Mesothelial cell of epicardium (in vitro differentiated cells): ENCODE data around the gene MT1HL1. TPM values are rescaled to one million over a fixed set of nuclear protein-coding genes. Genes with fewer than 3 reads are reported as not detected.

Experiments used
- DNase-seq, 2 experiments: peaks; one replicate each; pipeline ENCODE4 v3.0.0; 2021; ENCODE audit warnings: low spot score in 2 of 2; ENCODE audit not compliant: unreplicated experiment in 2 of 2
- H3K27ac Mint-ChIP-seq: 2 replicates; pipeline ENCODE4 v1.8.0; 2021; ENCODE audit warnings: mixed read lengths
- H3K27me3 Mint-ChIP-seq: 2 replicates; pipeline ENCODE4 v1.8.0; 2021; ENCODE audit warnings: low read depth, mixed read lengths
- H3K36me3 Mint-ChIP-seq: 2 replicates; pipeline ENCODE4 v1.8.0; 2021; ENCODE audit warnings: mixed read lengths
- H3K4me1 Mint-ChIP-seq: 2 replicates; pipeline ENCODE4 v1.8.0; 2021; ENCODE audit warnings: mixed read lengths
- H3K4me3 Mint-ChIP-seq: 2 replicates; pipeline ENCODE4 v1.8.0; 2021; ENCODE audit warnings: mild to moderate bottlenecking, moderate library complexity, mixed read lengths
- H3K9me3 Mint-ChIP-seq: 2 replicates; pipeline ENCODE4 v1.8.0; 2021; ENCODE audit warnings: mixed read lengths
- total RNA-seq: library from RNA; stranded (reverse); gene quantifications from 3 replicates; pipeline ENCODE4 v1.2.1, GENCODE V29; 2021
- TF ChIP-seq, protein P1 (sequence below): fragments of 200-600 bp; sonication (generic); IDR thresholded peaks from one replicate; pipeline ENCODE4 v1.5.0; 2021; ENCODE audit warnings: antibody characterized with exemption; ENCODE audit not compliant: unreplicated experiment

MT1HL1 gene
- total RNA-seq, 1 donor from 2014 or later = not detected

- DNase-seq = no peak
- peaks cover 9% of the 10 kb centered on the region for H3K4me1 Mint-ChIP-seq
- H3K36me3 Mint-ChIP-seq = no peaks in the 10 kb centered on the region
- no peak overlapping the region for H3K27ac Mint-ChIP-seq
- H3K27me3 Mint-ChIP-seq = no peaks in the 10 kb centered on the region
- H3K4me3 Mint-ChIP-seq = no peak overlapping the region
- TF ChIP-seq, protein P1, sequence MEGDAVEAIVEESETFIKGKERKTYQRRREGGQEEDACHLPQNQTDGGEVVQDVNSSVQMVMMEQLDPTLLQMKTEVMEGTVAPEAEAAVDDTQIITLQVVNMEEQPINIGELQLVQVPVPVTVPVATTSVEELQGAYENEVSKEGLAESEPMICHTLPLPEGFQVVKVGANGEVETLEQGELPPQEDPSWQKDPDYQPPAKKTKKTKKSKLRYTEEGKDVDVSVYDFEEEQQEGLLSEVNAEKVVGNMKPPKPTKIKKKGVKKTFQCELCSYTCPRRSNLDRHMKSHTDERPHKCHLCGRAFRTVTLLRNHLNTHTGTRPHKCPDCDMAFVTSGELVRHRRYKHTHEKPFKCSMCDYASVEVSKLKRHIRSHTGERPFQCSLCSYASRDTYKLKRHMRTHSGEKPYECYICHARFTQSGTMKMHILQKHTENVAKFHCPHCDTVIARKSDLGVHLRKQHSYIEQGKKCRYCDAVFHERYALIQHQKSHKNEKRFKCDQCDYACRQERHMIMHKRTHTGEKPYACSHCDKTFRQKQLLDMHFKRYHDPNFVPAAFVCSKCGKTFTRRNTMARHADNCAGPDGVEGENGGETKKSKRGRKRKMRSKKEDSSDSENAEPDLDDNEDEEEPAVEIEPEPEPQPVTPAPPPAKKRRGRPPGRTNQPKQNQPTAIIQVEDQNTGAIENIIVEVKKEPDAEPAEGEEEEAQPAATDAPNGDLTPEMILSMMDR = no peak
- H3K9me3 Mint-ChIP-seq = no peaks in the 10 kb centered on the region
Measured at GRCh38 chr1:237016626-237017025, 12.4 kb upstream of the MT1HL1 start.

DNA sequence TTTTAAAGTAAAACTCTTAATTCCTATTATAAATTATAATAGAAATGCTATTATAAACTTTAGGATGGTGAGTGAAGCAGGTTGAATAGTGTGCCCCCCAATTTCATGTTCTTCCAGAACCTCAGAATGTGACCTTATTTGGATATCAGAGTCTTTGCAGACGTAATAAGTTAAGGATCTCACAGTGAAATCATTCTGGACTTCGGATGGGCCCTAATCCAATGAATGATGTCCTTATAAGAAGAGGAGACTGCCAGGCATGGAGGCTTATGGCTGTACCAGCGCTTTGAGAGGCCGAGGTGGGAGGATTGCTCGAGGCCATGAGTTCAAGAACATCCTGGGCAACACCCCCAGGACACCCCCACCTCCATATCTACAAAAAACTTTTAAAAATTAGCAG lies 9.4 kb upstream of the MT1HL1 start:
- Mint-ChIP-seq H3K27ac (no peak overlapping the region), H3K36me3 (no peaks in the 10 kb centered on the region), H3K4me3 (no peak overlapping the region), H3K9me3 (no peaks in the 10 kb centered on the region), H3K4me1 (peaks cover 9% of the 10 kb centered on the region), H3K27me3 (no peaks in the 10 kb centered on the region)
- no peak for DNase-seq
- TF ChIP-seq, protein P1 = no peak

DNA sequence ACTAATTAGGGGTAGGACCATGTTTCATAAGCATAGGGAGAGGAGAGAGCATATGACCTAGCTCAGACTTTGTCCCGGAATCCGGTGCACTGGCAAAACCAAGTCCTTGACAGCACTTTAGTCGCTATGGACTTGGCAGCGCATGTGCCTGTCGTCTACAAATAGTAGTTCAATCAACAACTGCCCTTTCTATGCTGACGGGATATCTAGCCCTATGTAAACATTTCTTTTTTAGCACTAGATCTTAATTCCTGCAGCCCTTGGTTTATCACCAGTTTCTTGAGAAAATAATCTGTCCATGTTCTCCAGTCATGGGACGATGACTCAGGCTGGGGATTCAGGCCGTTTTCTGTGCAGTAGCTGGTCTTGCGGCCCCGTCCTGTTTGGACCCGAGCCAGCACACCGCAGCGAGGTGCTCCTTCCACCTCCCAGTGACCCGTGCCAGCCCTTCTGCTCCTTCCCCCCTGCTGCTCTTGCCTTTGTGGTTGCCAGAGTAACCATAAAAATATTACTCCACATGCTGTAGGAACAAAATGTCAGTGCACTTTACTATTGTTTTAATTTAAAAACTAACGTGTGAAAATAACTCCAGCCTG lies 8.6 kb upstream of the MT1HL1 start:
- Mint-ChIP-seq H3K4me3 (no peak overlapping the region), H3K9me3 (no peaks in the 10 kb centered on the region), H3K27ac (no peak overlapping the region), H3K36me3 (no peaks in the 10 kb centered on the region), H3K27me3 (no peaks in the 10 kb centered on the region), H3K4me1 (peaks cover 9% of the 10 kb centered on the region)
- TF ChIP-seq, protein P1 = no peak
- no peak for DNase-seq

GRCh38 chr1:237012361-237012760 lies 8.1 kb upstream of the MT1HL1 start:
- DNase-seq = no peak
- H3K4me1 Mint-ChIP-seq = peaks cover 9% of the 10 kb centered on the region
- no peaks in the 10 kb centered on the region for H3K9me3 Mint-ChIP-seq
- no peaks in the 10 kb centered on the region for H3K36me3 Mint-ChIP-seq
- no peaks in the 10 kb centered on the region for H3K27me3 Mint-ChIP-seq
- H3K27ac Mint-ChIP-seq = no peak overlapping the region
- no peak overlapping the region for H3K4me3 Mint-ChIP-seq
- TF ChIP-seq, protein P1 = no peak

GRCh38 chr1:237011432-237011831 lies 7.2 kb upstream of the MT1HL1 start:
- H3K27me3 Mint-ChIP-seq = no peaks in the 10 kb centered on the region
- no peaks in the 10 kb centered on the region for H3K36me3 Mint-ChIP-seq
- no peak overlapping the region for H3K27ac Mint-ChIP-seq
- peaks cover 9% of the 10 kb centered on the region for H3K4me1 Mint-ChIP-seq
- no peak overlapping the region for H3K4me3 Mint-ChIP-seq
- TF ChIP-seq, protein P1 = no peak
- no peak for DNase-seq
- no peaks in the 10 kb centered on the region for H3K9me3 Mint-ChIP-seq

- no peak overlapping the region for H3K27ac Mint-ChIP-seq
- DNase-seq = no peak
- no peaks in the 10 kb centered on the region for H3K36me3 Mint-ChIP-seq
- H3K9me3 Mint-ChIP-seq = no peaks in the 10 kb centered on the region
- TF ChIP-seq, protein P1 = no peak
- peaks cover 11% of the 10 kb centered on the region for H3K4me1 Mint-ChIP-seq
- H3K27me3 Mint-ChIP-seq = peaks cover 1% of the 10 kb centered on the region
- H3K4me3 Mint-ChIP-seq = no peak overlapping the region
Measured at GRCh38 chr1:237009611-237010010, 5.4 kb upstream of the MT1HL1 start.
